Liver (tissue), 9 donors: ENCODE measurements around the gene NTM. TPM values are rescaled to one million over a fixed set of nuclear protein-coding genes. Genes with fewer than 3 reads are reported as not detected.

ENCODE experiments used
- DNase-seq: peaks from one replicate; pipeline ENCODE4 v3.0.0-alpha.2; 2017; ENCODE audit warnings: low spot score
- H3K27ac ChIP-seq, 2 donors: one replicate each; pipeline ENCODE4 v1.7.0; 2013; ENCODE audit warnings: inconsistent platforms in 2 of 2, low read length in 2 of 2, control low read depth in 1 of 2, low read depth in 1 of 2, mild to moderate bottlenecking in 1 of 2
- H3K27me3 ChIP-seq, 4 donors: one replicate each; pipeline versions ENCODE4 v1.6.1 to v1.7.0; 2013; ENCODE audit warnings: low read length in 3 of 4, inconsistent platforms in 1 of 4, mild to moderate bottlenecking in 1 of 4, moderate library complexity in 1 of 4; ENCODE audit not compliant: control insufficient read depth in 4 of 4, insufficient read depth in 4 of 4
- H3K36me3 ChIP-seq, 4 donors: one replicate each; pipeline versions ENCODE4 v1.6.1 to v1.7.0; 2013; ENCODE audit warnings: low read length in 3 of 4, mild to moderate bottlenecking in 3 of 4, low read depth in 1 of 4, moderate library complexity in 1 of 4; ENCODE audit not compliant: control insufficient read depth in 4 of 4, insufficient read depth in 3 of 4
- H3K4me1 ChIP-seq, 4 donors: one replicate each; pipeline versions ENCODE4 v1.6.1 to v1.7.0; 2013; ENCODE audit warnings: low read length in 3 of 4, mild to moderate bottlenecking in 3 of 4, moderate library complexity in 1 of 4; ENCODE audit not compliant: control insufficient read depth in 4 of 4, insufficient read depth in 4 of 4
- H3K4me3 ChIP-seq, 3 donors: one replicate each; pipeline versions ENCODE4 v1.6.1 to v1.7.0; 2013; ENCODE audit warnings: low read length in 3 of 3, control low read depth in 1 of 3, low read depth in 1 of 3, mild to moderate bottlenecking in 1 of 3
- H3K9ac ChIP-seq, 2 donors: one replicate each; pipeline ENCODE4 v1.7.0; 2013; ENCODE audit warnings: low read length in 2 of 2, mild to moderate bottlenecking in 2 of 2, moderate library complexity in 2 of 2, control low read depth in 1 of 2, low read depth in 1 of 2
- H3K9me3 ChIP-seq, 4 donors: one replicate each; pipeline versions ENCODE4 v1.6.1 to v1.7.0; 2013; ENCODE audit warnings: low read length in 3 of 4; ENCODE audit not compliant: control insufficient read depth in 4 of 4
- EGR1 ChIP-seq, 2 donors: IDR thresholded peaks; 2 replicates each; pipeline ENCODE4 v1.6.1; 2016 to 2018; ENCODE audit warnings: antibody characterized with exemption in 2 of 2, low read depth in 2 of 2
- FOXA1 ChIP-seq: IDR thresholded peaks from 2 replicates; pipeline ENCODE4 v1.6.1; 2016; ENCODE audit warnings: antibody characterized with exemption
- GABPA ChIP-seq, 2 donors: IDR thresholded peaks in 1 of 2; conservative IDR thresholded peaks in 1 of 2; 2 replicates each; pipeline ENCODE4 v1.6.1; 2016; ENCODE audit warnings: antibody characterized with exemption in 2 of 2, mild to moderate bottlenecking in 1 of 2, moderate library complexity in 1 of 2
- HNF4G ChIP-seq: IDR thresholded peaks from 2 replicates; pipeline ENCODE4 v1.6.1; 2016; ENCODE audit warnings: antibody characterized with exemption
- JUND ChIP-seq, 2 donors: IDR thresholded peaks; 2 replicates each; pipeline ENCODE4 v1.6.1; 2016; ENCODE audit warnings: antibody characterized with exemption in 2 of 2
- NR2F2 ChIP-seq: IDR thresholded peaks from 2 replicates; pipeline ENCODE4 v1.6.1; 2016; ENCODE audit warnings: antibody characterized with exemption
- REST ChIP-seq: IDR thresholded peaks from 2 replicates; pipeline ENCODE4 v1.6.1; 2016; ENCODE audit warnings: antibody characterized with exemption, mild to moderate bottlenecking
- RXRA ChIP-seq, 2 donors: IDR thresholded peaks; 2 replicates each; pipeline ENCODE4 v1.6.1; 2017 to 2018; ENCODE audit warnings: antibody characterized with exemption in 2 of 2, mild to moderate bottlenecking in 1 of 2
- SP1 ChIP-seq: IDR thresholded peaks from 2 replicates; pipeline ENCODE4 v1.6.1; 2018; ENCODE audit warnings: antibody characterized with exemption, mild to moderate bottlenecking
- TAF1 ChIP-seq: conservative IDR thresholded peaks from 2 replicates; pipeline ENCODE4 v1.6.1; 2016; ENCODE audit warnings: antibody characterized with exemption, mild to moderate bottlenecking
- WGBS: extraction: QIAGEN DNeasy Blood & Tissue Kit; methylation state at CpG from one replicate; pipeline ENCODE4 v1.1.7; 2013; 5-methylcytosine and 5-hydroxymethylcytosine counted together
- polyA plus RNA-seq, 2 donors: library from polyadenylated mRNA; stranded (reverse) in 1 of 2; unstranded in 1 of 2; fragments of 200-250 nt in 1 of 2; fragments of >200 nt in 1 of 2; fragmentation: Nextera tagmentation in 1 of 2; extraction: Ambion mirVana in 1 of 2; gene quantifications; one replicate each; pipeline versions ENCODE4 v1.2.1 to v1.2.3, GENCODE V29; 2013 to 2015
- total RNA-seq, 2 donors: library from RNA; depleted of rRNA; stranded (reverse); fragments of >200 nt; gene quantifications; one replicate each; pipeline ENCODE4 v1.2.3, GENCODE V29; 2014
- TF ChIP-seq, protein P1 (sequence below): fragments of 150-350 bp; IDR thresholded peaks from 2 replicates; pipeline ENCODE4 v1.5.1; 2017; ENCODE audit warnings: improper control_type of control experiment, low read depth, low read length; ENCODE audit not compliant: missing input control
- TF ChIP-seq, protein P2 (sequence below): IDR thresholded peaks from 2 replicates; pipeline ENCODE4 v1.6.1; 2016; ENCODE audit warnings: antibody characterized with exemption
- TF ChIP-seq, protein P3 (sequence below): IDR thresholded peaks from 2 replicates; pipeline ENCODE4 v1.6.1; 2016; ENCODE audit warnings: antibody characterized with exemption
- donor health status: healthy.
- donor health status: healthy.
- donor health status: healthy.
- donor health status: healthy.
- donor health status: healthy.

The NTM gene
- total and polyA plus RNA-seq, 4 donors = 0.08 to 1.1 (median 0.08) TPM; not detected in 1

- Histone ChIP-seq H3K4me1 (no peaks in the 10 kb centered on the region), H3K4me3 (no peak overlapping the region), H3K27me3 (peaks cover 0 to 6% (median 2%) of the 10 kb centered on the region in 4 donors), H3K9ac (no peak overlapping the region), H3K36me3 (no peaks in the 10 kb centered on the region), H3K27ac (no peak overlapping the region), H3K9me3 (no peaks in the 10 kb centered on the region)
- TF ChIP-seq JUND (IDR thresholded peaks at IDR 0.05) (no peak), RXRA (IDR thresholded peaks at IDR 0.05) (no peak), HNF4G (no peak), FOXA1 (no peak)
- DNase-seq = no peak
- WGBS = 73% methylated on average over 3 of the region's 3 CpGs
Measured at GRCh38 chr11:131904756-131905155, 534.3 kb downstream of the NTM start.

DNA sequence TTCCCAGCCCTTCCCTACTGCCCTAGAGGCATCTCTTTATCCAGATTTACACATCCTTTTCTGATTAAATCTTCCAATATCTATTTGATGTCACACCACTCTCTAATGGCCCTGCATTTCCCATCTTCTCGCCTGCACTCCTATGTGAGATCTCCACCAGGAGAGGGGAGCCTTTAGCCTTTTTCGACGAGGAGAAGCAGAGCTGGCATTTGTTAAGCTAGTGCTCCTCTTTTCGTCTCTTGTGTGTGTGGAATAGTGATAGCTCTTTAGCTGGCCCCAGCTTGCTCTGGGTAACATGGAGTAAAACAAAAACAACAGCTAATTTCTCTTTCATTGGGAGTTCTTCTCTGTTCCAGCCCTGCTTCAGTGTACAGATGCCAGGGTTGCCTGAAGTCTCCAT lies 536.5 kb downstream of the NTM start:
- peaks cover 0 to 8% (median 2%) of the 10 kb centered on the region in 4 donors for H3K4me1 ChIP-seq
- no peaks in the 10 kb centered on the region for H3K36me3 ChIP-seq
- no peak for DNase-seq
- 38% methylated on average over 4 of the region's 4 CpGs for WGBS
- H3K27me3 ChIP-seq = peaks cover 3 to 9% (median 6%) of the 10 kb centered on the region in 4 donors
- no peak overlapping the region for H3K4me3 ChIP-seq
- TF ChIP-seq GABPA (IDR thresholded peaks at IDR 0.05 in 1 of 2, conservative IDR thresholded peaks at IDR 0.05 in 1 of 2) (no peak), NR2F2 (no peak), EGR1 (IDR thresholded peaks at IDR 0.05; ENCODE audit: low read depth in 2 of 2) (no peak), REST (no peak), HNF4G (no peak), RXRA (IDR thresholded peaks at IDR 0.05) (no peak), TAF1 (no peak), SP1 (no peak)
- TF ChIP-seq, protein P1, sequence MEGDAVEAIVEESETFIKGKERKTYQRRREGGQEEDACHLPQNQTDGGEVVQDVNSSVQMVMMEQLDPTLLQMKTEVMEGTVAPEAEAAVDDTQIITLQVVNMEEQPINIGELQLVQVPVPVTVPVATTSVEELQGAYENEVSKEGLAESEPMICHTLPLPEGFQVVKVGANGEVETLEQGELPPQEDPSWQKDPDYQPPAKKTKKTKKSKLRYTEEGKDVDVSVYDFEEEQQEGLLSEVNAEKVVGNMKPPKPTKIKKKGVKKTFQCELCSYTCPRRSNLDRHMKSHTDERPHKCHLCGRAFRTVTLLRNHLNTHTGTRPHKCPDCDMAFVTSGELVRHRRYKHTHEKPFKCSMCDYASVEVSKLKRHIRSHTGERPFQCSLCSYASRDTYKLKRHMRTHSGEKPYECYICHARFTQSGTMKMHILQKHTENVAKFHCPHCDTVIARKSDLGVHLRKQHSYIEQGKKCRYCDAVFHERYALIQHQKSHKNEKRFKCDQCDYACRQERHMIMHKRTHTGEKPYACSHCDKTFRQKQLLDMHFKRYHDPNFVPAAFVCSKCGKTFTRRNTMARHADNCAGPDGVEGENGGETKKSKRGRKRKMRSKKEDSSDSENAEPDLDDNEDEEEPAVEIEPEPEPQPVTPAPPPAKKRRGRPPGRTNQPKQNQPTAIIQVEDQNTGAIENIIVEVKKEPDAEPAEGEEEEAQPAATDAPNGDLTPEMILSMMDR = no peak
- TF ChIP-seq, protein P2, sequence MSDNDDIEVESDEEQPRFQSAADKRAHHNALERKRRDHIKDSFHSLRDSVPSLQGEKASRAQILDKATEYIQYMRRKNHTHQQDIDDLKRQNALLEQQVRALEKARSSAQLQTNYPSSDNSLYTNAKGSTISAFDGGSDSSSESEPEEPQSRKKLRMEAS = no peak
- TF ChIP-seq, protein P3, sequence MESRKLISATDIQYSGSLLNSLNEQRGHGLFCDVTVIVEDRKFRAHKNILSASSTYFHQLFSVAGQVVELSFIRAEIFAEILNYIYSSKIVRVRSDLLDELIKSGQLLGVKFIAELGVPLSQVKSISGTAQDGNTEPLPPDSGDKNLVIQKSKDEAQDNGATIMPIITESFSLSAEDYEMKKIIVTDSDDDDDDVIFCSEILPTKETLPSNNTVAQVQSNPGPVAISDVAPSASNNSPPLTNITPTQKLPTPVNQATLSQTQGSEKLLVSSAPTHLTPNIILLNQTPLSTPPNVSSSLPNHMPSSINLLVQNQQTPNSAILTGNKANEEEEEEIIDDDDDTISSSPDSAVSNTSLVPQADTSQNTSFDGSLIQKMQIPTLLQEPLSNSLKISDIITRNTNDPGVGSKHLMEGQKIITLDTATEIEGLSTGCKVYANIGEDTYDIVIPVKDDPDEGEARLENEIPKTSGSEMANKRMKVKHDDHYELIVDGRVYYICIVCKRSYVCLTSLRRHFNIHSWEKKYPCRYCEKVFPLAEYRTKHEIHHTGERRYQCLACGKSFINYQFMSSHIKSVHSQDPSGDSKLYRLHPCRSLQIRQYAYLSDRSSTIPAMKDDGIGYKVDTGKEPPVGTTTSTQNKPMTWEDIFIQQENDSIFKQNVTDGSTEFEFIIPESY = no peak
- no peaks in the 10 kb centered on the region for H3K9me3 ChIP-seq
- no peak overlapping the region for H3K9ac ChIP-seq
- no peak overlapping the region for H3K27ac ChIP-seq
